Measurements from ENCODE around the gene KCNQ4. TPM values are rescaled to one million over a fixed set of nuclear protein-coding genes. Genes with fewer than 3 reads are reported as not detected.

The KCNQ4 gene
- total RNA-seq, 1 experiment from 2014 or later: not detected

DNA sequence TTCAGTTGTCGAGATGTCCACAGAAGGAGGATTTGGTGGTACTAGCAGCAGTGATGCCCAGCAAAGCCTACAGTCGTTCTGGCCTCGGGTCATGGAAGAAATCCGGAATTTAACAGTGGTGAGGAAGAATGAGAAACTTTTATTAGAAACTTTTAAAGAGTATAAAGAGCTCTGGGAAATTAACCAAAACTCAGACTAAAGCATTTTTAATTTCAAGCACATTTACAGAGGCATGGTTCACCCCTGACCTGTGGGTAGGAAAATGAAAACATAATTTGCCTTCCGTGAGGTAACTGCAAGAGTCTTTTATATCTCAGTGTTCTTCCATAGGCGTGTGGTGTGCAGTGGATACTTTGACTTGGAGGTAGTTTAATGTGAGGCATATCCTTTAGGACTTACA, 44.8 kb upstream of the KCNQ4 start:
- no TSS peak for BruUV-seq (replicated peaks)
- Mint-ChIP-seq H3K36me3 (ENCODE audit: insufficient read depth, unreplicated experiment) (peaks cover 62% of the 10 kb centered on the region), H3K4me3 (ENCODE audit: unreplicated experiment) (no peak overlapping the region), H3K27ac (ENCODE audit: low read depth, unreplicated experiment) (no peak overlapping the region), H3K9me3 (ENCODE audit: unreplicated experiment) (no peaks in the 10 kb centered on the region), H3K27me3 (ENCODE audit: insufficient read depth, unreplicated experiment) (no peaks in the 10 kb centered on the region), H3K4me1 (ENCODE audit: insufficient read depth, unreplicated experiment) (peaks cover 5% of the 10 kb centered on the region)
- POLR2A ChIA-PET: interaction anchor here (1.0 to 1.7 kb wide), 3 partner anchors 9 to 14 kb away, joined by 3 to 7 read pairs (median 4); no protein-coding TSS in a partner anchor
- no peak for DNase-seq (ENCODE audit: unreplicated experiment)
- intact Hi-C loops (cut with micrococcal nuclease): no loop called here
- CTCF ChIA-PET: no interaction called here
- TF ChIP-seq, protein P1, sequence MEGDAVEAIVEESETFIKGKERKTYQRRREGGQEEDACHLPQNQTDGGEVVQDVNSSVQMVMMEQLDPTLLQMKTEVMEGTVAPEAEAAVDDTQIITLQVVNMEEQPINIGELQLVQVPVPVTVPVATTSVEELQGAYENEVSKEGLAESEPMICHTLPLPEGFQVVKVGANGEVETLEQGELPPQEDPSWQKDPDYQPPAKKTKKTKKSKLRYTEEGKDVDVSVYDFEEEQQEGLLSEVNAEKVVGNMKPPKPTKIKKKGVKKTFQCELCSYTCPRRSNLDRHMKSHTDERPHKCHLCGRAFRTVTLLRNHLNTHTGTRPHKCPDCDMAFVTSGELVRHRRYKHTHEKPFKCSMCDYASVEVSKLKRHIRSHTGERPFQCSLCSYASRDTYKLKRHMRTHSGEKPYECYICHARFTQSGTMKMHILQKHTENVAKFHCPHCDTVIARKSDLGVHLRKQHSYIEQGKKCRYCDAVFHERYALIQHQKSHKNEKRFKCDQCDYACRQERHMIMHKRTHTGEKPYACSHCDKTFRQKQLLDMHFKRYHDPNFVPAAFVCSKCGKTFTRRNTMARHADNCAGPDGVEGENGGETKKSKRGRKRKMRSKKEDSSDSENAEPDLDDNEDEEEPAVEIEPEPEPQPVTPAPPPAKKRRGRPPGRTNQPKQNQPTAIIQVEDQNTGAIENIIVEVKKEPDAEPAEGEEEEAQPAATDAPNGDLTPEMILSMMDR (IDR thresholded peaks at IDR 0.05; ENCODE audit: unreplicated experiment): no peak

DNA sequence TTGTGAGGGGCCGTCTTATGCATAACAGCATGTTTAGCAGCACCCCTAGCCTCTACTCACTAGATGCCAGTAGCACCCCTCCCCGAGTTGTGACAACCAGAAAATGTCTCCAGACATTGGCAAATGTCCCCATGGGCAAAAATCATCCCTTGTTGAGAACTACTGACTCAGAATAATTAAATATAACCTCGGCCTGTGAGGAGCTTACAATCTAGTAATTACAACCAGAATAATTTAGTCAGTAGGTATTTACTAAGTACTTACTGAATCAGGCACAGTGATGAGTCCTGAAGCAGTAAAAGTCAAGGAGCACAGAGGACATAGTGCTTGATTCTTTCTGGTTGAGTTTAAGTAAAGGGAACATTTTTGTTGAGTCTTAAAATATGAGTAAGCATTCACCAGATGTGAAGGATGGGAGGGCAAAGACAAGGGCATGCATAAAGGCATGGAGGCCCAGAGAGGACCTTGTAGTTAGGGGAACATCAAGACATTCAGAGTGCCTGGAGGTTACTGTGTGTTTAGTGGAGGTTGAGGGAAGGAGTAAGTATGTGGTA, 44.1 kb upstream of the KCNQ4 start:
- no peaks in the 10 kb centered on the region for H3K27me3 Mint-ChIP-seq (ENCODE audit: insufficient read depth, unreplicated experiment)
- peaks cover 68% of the 10 kb centered on the region for H3K36me3 Mint-ChIP-seq (ENCODE audit: insufficient read depth, unreplicated experiment)
- ChIA-PET POLR2A (interaction anchor here (1.0 to 1.7 kb wide), 3 partner anchors 8 to 14 kb away, joined by 3 to 7 read pairs (median 4); no protein-coding TSS in a partner anchor), CTCF (no interaction called here)
- no peak for DNase-seq (ENCODE audit: unreplicated experiment)
- no peak overlapping the region for H3K27ac Mint-ChIP-seq (ENCODE audit: low read depth, unreplicated experiment)
- BruUV-seq (replicated peaks): no TSS peak
- H3K4me1 Mint-ChIP-seq (ENCODE audit: insufficient read depth, unreplicated experiment): peaks cover 8% of the 10 kb centered on the region
- no peak overlapping the region for H3K4me3 Mint-ChIP-seq (ENCODE audit: unreplicated experiment)
- no peaks in the 10 kb centered on the region for H3K9me3 Mint-ChIP-seq (ENCODE audit: unreplicated experiment)
- TF ChIP-seq, protein P1 (IDR thresholded peaks at IDR 0.05; ENCODE audit: unreplicated experiment): no peak
- intact Hi-C loops (cut with micrococcal nuclease): no loop called here

DNA sequence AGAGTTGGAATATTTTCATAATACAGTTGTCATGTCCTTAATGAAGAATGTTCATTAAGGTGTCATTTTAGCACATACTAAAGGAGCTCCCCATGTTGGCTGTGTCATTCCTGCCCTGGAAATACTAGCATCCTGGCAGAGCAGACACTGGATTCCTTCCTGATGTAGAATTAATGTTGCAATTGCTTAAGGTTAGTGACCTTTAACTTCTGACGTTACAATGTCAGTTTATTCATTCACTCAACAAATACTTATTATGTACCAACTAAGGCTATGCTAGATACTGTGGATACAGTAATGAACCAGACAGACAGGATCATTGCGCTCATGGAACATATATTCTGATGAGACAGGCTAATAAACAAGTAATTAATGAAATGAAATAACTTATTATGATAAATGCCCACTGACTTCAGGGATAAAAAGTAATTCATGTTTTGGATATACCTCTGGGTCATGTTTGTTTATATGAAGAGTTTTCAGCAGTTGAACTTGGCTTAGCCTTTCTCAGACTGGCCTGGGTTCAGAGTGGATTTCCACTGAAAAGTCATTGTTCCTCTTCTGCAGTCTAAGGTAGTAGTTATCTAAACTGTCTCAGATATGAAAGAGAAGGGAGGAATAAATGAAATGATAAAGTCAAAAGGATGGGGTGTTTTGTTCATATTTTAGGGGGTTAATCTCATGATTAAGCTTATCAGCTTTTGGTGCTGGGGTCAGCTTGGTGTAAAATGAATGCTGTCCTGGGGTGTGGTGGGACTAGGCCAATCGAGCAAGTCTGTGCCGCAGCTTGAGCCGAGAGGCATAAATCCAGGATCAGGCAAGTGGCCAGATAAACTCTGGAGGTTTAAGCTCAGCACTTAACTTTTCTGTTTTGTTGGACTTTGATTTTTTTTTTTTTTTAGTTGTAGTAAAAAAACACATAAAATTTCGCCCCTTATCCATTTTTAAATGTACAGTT, 43.3 kb upstream of the KCNQ4 start:
- Mint-ChIP-seq H3K4me3 (ENCODE audit: unreplicated experiment) (no peak overlapping the region), H3K27ac (ENCODE audit: low read depth, unreplicated experiment) (no peak overlapping the region), H3K9me3 (ENCODE audit: unreplicated experiment) (no peaks in the 10 kb centered on the region), H3K27me3 (ENCODE audit: insufficient read depth, unreplicated experiment) (no peaks in the 10 kb centered on the region), H3K36me3 (ENCODE audit: insufficient read depth, unreplicated experiment) (peaks cover 64% of the 10 kb centered on the region), H3K4me1 (ENCODE audit: insufficient read depth, unreplicated experiment) (peaks cover 14% of the 10 kb centered on the region)
- ChIA-PET CTCF (no interaction called here), POLR2A (interaction anchor here (1.1 to 1.7 kb wide), 2 partner anchors 15 to 18 kb away, joined by 3 to 7 read pairs; no protein-coding TSS in a partner anchor)
- intact Hi-C loops (cut with micrococcal nuclease): no loop called here
- no peak for DNase-seq (ENCODE audit: unreplicated experiment)
- BruUV-seq (replicated peaks): no TSS peak
- TF ChIP-seq, protein P1 (IDR thresholded peaks at IDR 0.05; ENCODE audit: unreplicated experiment): no peak

Data from MCF 10A (cell line).